Glutamatergic neuron (in vitro differentiated cells): ENCODE measurements around the gene YIF1B. TPM values are rescaled to one million over a fixed set of nuclear protein-coding genes. Genes with fewer than 3 reads are reported as not detected.
A peak's percentile ranks its signal among the peaks of the same experiment; 100 is the strongest.

ENCODE experiments used
- DNase-seq: peaks from one replicate; pipeline ENCODE4 v3.0.0; 2022
- H3K27ac Mint-ChIP-seq: one replicate; pipeline ENCODE4 v1.8.0; 2020; ENCODE audit warnings: mild to moderate bottlenecking, mixed read lengths, inconsistent platforms; ENCODE audit not compliant: unreplicated experiment
- H3K27me3 Mint-ChIP-seq: one replicate; pipeline ENCODE4 v1.8.0; 2020; ENCODE audit warnings: mild to moderate bottlenecking, moderate library complexity, mixed read lengths, inconsistent platforms; ENCODE audit not compliant: unreplicated experiment
- H3K36me3 Mint-ChIP-seq: one replicate; pipeline ENCODE4 v1.8.0; 2020; ENCODE audit warnings: mild to moderate bottlenecking, mixed read lengths, inconsistent platforms; ENCODE audit not compliant: unreplicated experiment
- H3K4me1 Mint-ChIP-seq: one replicate; pipeline ENCODE4 v1.8.0; 2020; ENCODE audit warnings: mild to moderate bottlenecking, low read depth, mixed read lengths, inconsistent platforms; ENCODE audit not compliant: unreplicated experiment
- H3K4me3 Mint-ChIP-seq: one replicate; pipeline ENCODE4 v1.8.0; 2020; ENCODE audit warnings: mild to moderate bottlenecking, mixed read lengths, inconsistent platforms; ENCODE audit not compliant: unreplicated experiment
- H3K9me3 Mint-ChIP-seq: one replicate; pipeline ENCODE4 v1.8.0; 2020; ENCODE audit warnings: mild to moderate bottlenecking, moderate library complexity, mixed read lengths, inconsistent platforms; ENCODE audit not compliant: unreplicated experiment
- total RNA-seq: library from RNA; stranded (reverse); fragmentation: NEBNext Ultra II Directional; extraction: Animal tissue kit (Norgen Biotek cat#: 25700); gene quantifications from one replicate; pipeline ENCODE4 v1.2.1, GENCODE V29; 2021; ENCODE audit not compliant: unreplicated experiment
- TF ChIP-seq, protein P1 (sequence below): fragments of 200-600 bp; sonication (generic); IDR thresholded peaks from one replicate; pipeline ENCODE4 v1.5.0; 2021; ENCODE audit not compliant: partially characterized antibody, unreplicated experiment

Gene YIF1B
- total RNA-seq, 1 donor from 2014 or later: 101 TPM

GRCh38 chr19:38355728-38356725, 40.3 kb upstream of the YIF1B start:
- H3K9me3 Mint-ChIP-seq: peaks cover 14% of the 10 kb centered on the region
- H3K4me1 Mint-ChIP-seq: peaks cover 18% of the 10 kb centered on the region
- H3K36me3 Mint-ChIP-seq: peaks cover 4% of the 10 kb centered on the region
- DNase-seq: no peak
- peaks cover 19% of the 10 kb centered on the region for H3K27me3 Mint-ChIP-seq
- no peak overlapping the region for H3K4me3 Mint-ChIP-seq
- TF ChIP-seq, protein P1, sequence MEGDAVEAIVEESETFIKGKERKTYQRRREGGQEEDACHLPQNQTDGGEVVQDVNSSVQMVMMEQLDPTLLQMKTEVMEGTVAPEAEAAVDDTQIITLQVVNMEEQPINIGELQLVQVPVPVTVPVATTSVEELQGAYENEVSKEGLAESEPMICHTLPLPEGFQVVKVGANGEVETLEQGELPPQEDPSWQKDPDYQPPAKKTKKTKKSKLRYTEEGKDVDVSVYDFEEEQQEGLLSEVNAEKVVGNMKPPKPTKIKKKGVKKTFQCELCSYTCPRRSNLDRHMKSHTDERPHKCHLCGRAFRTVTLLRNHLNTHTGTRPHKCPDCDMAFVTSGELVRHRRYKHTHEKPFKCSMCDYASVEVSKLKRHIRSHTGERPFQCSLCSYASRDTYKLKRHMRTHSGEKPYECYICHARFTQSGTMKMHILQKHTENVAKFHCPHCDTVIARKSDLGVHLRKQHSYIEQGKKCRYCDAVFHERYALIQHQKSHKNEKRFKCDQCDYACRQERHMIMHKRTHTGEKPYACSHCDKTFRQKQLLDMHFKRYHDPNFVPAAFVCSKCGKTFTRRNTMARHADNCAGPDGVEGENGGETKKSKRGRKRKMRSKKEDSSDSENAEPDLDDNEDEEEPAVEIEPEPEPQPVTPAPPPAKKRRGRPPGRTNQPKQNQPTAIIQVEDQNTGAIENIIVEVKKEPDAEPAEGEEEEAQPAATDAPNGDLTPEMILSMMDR: no peak
- peak overlapping the region; percentile 72 for H3K27ac Mint-ChIP-seq

DNA sequence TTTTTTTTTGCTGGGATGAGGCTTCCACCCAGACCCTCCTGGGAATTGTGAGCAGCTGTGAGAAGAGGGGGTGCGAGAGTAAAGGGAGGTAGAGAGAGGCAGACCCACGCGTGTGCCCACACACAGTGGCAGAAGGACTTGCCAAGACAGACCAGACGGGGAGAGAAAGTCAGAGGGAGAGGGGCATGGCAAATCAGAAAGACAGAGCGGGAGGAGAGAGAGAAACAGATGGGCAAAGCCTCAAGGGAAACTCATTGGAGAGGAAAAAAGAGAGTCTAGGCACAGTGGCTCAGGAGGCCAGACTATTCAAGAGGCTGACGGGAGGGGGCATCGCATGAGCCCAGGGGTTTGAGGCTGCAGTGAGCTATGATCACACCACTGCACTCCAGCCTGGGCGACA, 36.9 kb upstream of the YIF1B start:
- TF ChIP-seq, protein P1: no peak
- Mint-ChIP-seq H3K27ac (peak overlapping the region; percentile 99), H3K27me3 (peaks cover 13% of the 10 kb centered on the region), H3K36me3 (peaks cover 4% of the 10 kb centered on the region), H3K4me3 (peak overlapping the region; percentile 58), H3K9me3 (peaks cover 9% of the 10 kb centered on the region), H3K4me1 (peaks cover 14% of the 10 kb centered on the region)
- DNase-seq: peak; percentile 54

DNA sequence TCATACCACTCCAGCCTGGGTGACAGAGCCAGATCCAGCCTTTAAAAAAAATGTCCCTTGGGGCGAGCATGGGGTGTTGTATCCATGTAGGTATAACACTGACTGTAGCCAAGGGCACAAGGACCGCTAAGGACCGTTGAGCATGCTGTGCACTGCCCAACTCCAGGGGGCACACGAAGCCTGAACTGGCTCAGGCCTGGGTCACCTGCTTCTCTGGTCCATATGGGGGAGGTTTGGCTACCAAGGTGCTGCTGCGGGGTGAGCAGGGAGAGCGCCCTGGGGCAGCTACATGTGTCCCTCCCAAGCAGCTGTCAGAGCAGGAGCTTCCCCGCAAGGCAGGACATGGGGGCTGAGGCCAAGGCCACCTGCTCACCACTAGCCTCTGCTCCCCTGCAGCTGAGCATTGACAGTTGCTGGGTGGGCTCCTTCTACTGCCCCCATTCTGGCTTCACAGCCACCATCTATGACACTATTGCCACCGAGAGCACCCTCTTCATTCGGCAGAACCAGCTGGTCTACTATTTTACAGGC, 36.2 kb upstream of the YIF1B start:
- Mint-ChIP-seq H3K9me3 (peaks cover 9% of the 10 kb centered on the region), H3K36me3 (peaks cover 4% of the 10 kb centered on the region), H3K4me1 (peaks cover 14% of the 10 kb centered on the region), H3K4me3 (no peak overlapping the region), H3K27me3 (peaks cover 13% of the 10 kb centered on the region), H3K27ac (peak overlapping the region; percentile 99)
- TF ChIP-seq, protein P1: no peak
- DNase-seq: peak; percentile 55

DNA sequence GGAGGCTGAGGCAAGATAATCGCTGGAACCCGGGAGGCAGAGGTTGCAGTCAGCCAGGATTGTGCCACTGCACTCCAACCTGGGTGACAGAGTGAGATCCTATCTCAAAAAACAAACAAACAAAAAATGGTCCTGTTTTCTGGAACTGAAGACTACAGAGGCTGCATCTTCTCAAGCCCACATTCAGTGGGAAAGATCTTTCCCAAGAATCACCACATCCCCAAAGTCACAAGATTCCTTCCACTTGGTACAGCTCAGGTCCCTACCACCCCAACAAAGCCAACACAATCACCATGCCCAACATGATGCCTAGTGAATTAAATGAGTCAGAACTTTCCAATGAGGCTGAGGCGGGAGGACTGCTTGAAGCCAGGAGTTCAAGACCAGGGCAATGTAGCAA, 35.1 kb upstream of the YIF1B start:
- DNase-seq: no peak
- H3K9me3 Mint-ChIP-seq: peaks cover 10% of the 10 kb centered on the region
- H3K36me3 Mint-ChIP-seq: no peaks in the 10 kb centered on the region
- TF ChIP-seq, protein P1: no peak
- H3K4me3 Mint-ChIP-seq: no peak overlapping the region
- peaks cover 13% of the 10 kb centered on the region for H3K4me1 Mint-ChIP-seq
- H3K27me3 Mint-ChIP-seq: peaks cover 10% of the 10 kb centered on the region
- no peak overlapping the region for H3K27ac Mint-ChIP-seq

DNA sequence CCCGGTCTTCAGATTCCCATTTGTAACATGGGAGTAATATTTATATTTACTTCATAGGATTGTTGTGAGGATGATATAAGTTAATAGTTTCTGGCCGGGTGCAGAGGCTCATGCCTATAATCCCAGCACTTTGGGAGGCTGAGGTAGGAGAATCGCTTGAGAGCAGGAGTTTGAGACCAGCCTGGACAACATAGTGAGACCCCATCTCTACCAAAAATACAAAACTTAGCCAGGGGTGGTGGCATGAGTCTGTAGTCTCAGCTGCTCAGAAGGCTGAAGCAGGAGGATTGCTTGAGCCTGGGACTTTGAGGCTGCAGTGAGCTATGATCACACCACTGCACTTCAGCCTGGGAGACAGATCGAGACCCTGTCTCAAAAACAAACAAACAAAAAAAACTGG, 31.1 kb upstream of the YIF1B start:
- Mint-ChIP-seq H3K9me3 (peaks cover 3% of the 10 kb centered on the region), H3K4me3 (no peak overlapping the region), H3K4me1 (peaks cover under 1% of the 10 kb centered on the region), H3K36me3 (no peaks in the 10 kb centered on the region), H3K27ac (no peak overlapping the region), H3K27me3 (peaks cover under 1% of the 10 kb centered on the region)
- TF ChIP-seq, protein P1: no peak
- DNase-seq: no peak
